A549 treated with CpdA at 1 μM for 4 hours (cell line): ENCODE measurements around the gene KDM4D. TPM values are rescaled to one million over a fixed set of nuclear protein-coding genes. Genes with fewer than 3 reads are reported as not detected.

Experiments used
- total RNA-seq: library from RNA; stranded (reverse); fragments of 200-300 nt; extraction: Qiagen RNA extraction; gene quantifications from 5 replicates; pipeline ENCODE4 v1.2.3, GENCODE V29; 2022; ENCODE audit warnings: low read depth

KDM4D gene
- 0.43 to 0.60 TPM (median 0.56 TPM) in 5 replicates for total RNA-seq

DNA sequence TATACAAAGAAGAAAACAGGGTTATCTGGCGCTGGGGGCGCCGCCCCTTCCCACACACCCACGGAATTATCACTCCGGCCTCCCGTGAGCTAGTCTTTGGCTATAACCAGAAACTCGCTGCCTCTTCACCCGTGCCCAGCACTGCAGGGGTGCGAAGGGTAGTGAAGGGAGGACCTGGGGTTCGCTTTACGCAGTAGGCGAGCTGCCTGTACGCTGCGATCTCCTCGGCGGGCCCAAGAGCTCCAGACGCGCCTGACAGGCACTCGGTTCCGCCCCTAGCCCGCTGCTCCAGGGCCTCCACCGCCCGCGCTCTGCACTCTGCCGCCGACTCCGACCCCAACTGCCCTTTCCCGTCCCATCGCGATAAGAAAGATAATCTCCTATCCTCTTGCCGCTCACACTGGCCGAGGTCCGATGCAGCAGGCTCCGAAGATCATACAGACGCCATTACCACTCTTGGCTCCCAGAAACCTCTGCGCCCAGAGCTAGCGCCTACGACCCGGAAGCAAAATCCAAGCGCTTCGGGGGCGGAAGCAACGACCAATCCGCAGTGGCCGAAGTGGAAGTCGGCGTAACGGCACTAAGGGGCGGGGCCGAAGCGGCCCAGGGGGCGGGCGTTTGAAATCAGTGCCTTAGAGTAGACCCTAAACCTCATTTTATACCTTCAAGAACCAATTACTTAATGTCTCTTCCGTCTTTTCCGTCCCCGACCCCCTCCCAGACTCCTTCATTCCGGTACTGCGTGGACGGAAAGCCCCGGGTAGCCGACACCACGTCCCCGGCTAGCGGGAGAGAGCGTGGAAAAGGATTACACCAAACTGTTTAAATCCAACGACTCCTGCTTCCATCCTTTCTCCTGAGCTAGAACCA lies at the start of gene KDM4D, which contains the start of gene CWC15:
KDM4D (plus strand) TSS at position 611 of the 870 bp plus-strand sequence. CDS start 23,664 bp downstream, outside the sequence.
CWC15 (minus strand) TSS at position 458 of the 870 bp plus-strand sequence. CDS start 1,371 bp downstream, outside the sequence.

DNA sequence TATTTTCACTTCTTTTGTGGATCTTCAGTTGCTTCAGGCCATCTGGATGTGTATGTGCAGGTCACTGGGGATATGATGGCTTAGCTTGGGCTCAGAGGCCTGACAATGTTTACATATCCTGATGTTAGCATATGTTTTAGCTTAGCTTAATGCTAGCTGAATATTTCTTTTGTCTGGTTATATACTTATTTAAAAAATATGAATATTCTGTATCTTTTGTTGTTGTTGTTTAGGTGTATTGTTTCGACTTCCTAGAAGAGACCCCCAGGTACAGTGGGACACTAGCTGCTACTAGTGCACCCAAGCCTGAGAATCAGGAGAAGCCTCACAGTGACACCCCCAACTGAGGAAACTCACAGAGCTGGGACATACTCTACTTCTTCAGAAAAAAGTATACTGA lies 51.4 kb downstream of the KDM4D start, which contains the start of gene KDM4E:
KDM4E (plus strand) TSS at position 301 of the 400 bp plus-strand sequence. CDS start 300 bp downstream, outside the sequence.

Other genes starting within 250 kb of the KDM4D start
- gene AMOTL1, start 205.4 kb upstream of the KDM4D start, total RNA-seq = 8.2 to 11.0 TPM (median 9.6 TPM) in 5 replicates
- 27.5 to 33.8 TPM (median 31.9 TPM) in 5 replicates for gene CWC15, start 153 bp upstream of the KDM4D start, total RNA-seq
- not detected in 5 replicates for gene KDM4E, start 51.5 kb downstream of the KDM4D start, total RNA-seq
- not detected in 5 replicates for gene KDM4F, start 75.7 kb downstream of the KDM4D start, total RNA-seq
- gene SRSF8, start 93.2 kb downstream of the KDM4D start, total RNA-seq = 16.9 to 20.4 TPM (median 18.4 TPM) in 5 replicates
- gene ENDOD1, start 116.1 kb downstream of the KDM4D start, total RNA-seq = 11.8 to 16.1 TPM (median 13.7 TPM) in 5 replicates